Measurements from ENCODE around the gene PICALM.
"Not testable (repeated sequence)": the region's sequence is repeated elsewhere in the genome, so short reads cannot be mapped to it uniquely, and the experiment has no call there.

PICALM gene

GRCh38 chr11:85960678-85961077 lies 108.2 kb downstream of the PICALM start:
- no peak for DNase-seq (ENCODE audit: insufficient read length, low spot score)
- FAIRE-seq = no peak
- no peak for TF ChIP-seq POLR2A (IDR thresholded peaks at IDR 0.05; ENCODE audit: low read depth, low read length)

DNA sequence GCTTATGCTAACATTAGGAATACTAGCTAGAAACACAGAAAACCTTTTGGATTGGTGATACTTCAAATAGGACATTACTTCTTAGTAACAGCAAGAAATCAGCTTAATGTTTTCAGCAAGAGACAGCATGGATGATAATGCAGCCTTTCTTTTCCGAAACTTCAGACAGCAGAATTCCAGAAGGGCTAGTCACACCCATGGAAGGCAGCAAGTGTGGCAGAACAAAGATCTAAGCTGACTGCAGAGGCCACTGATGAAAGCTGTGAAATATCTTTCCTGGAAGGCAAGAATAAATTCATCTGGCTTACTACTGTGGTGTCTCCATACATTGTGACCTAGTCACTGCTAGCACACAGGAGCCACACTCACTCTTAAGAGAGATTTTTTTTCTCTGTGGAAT lies 113.4 kb downstream of the PICALM start:
- no peak for TF ChIP-seq POLR2A (IDR thresholded peaks at IDR 0.05; ENCODE audit: low read depth, low read length)
- FAIRE-seq (no peak), DNase-seq (ENCODE audit: insufficient read length, low spot score) (no peak)

GRCh38 chr11:85953491-85954143 lies 115.3 kb downstream of the PICALM start:
- no peak for FAIRE-seq
- TF ChIP-seq POLR2A (IDR thresholded peaks at IDR 0.05; ENCODE audit: low read depth, low read length) = no peak
- DNase-seq (ENCODE audit: insufficient read length, low spot score) = no peak

DNA sequence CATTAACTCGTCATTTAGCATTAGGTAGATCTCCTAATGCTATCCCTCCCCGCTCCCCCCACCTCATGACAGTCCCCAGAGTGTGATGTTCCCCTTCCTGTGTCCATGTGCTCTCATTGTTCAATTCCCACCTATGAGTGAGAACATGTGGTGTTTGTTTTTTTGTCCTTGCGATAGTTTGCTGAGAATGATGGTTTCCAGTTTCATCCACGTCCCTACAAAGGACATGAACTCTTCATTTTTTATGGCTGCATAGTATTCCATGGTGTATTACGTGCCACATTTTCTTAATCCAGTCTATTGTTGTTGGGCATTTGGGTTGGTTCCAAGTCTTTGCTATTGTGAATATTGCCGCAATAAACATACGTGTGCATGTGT lies 116.8 kb downstream of the PICALM start:
- FAIRE-seq; DNase-seq (ENCODE audit: insufficient read length, low spot score): not testable (repeated sequence)

DNA sequence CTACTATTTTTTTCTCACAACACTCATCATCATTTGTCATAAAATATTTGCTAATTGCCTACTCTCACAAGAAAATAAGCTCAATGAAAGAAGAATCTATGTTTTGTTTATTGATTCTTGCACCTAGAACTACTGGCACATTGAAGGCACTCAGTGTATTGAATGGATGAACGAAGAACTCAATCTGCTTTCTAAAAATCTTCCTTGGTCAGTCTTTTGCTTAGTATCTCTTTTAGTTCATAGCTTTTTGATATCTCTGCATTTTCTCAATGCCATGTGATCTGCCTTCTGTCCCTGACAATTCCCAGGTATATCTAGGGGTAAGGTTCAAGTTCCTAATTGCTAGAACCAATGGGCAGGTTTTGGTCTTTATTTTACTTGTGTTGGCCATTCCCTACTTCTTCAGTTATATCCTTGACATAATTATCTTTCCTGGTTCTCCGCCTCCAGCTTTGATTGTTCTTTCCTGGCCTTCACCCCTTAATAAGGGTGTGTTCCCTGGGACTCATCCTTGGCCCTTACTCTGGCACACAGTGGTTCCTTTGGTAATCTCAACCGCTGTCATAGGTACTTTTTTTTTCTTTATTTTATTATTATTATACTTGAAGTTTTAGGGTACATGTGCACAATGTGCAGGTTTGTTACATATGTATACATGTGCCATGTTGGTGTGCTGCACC lies 117.3 kb downstream of the PICALM start:
- FAIRE-seq (no peak), DNase-seq (ENCODE audit: insufficient read length, low spot score) (no peak)
- no peak for TF ChIP-seq POLR2A (IDR thresholded peaks at IDR 0.05; ENCODE audit: low read depth, low read length)

DNA sequence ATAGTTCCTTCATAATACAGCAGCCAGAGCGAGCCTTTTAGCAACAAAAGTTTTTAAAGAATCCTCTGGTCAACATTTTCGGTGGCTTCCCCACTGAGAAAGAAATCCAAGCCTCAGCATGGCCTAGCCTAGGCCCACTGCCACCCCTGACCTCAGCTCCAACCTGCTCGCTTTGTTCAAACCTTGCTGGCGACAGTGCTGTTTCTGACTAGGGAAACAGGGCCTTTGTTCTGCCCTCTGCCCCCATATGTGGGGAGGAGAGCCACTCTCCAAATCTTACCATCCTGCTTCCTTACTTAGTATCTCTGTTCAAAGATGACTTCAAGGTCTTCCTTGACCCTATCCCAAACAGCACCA lies 117.9 kb downstream of the PICALM start:
- FAIRE-seq (no peak), DNase-seq (ENCODE audit: insufficient read length, low spot score) (no peak)
- no peak for TF ChIP-seq POLR2A (IDR thresholded peaks at IDR 0.05; ENCODE audit: low read depth, low read length)

GRCh38 chr11:85950317-85951048 lies 118.4 kb downstream of the PICALM start:
- no peak for TF ChIP-seq POLR2A (IDR thresholded peaks at IDR 0.05; ENCODE audit: low read depth, low read length)
- no peak for DNase-seq (ENCODE audit: insufficient read length, low spot score)
- FAIRE-seq = no peak

- FAIRE-seq (no peak), DNase-seq (ENCODE audit: insufficient read length, low spot score) (no peak)
- no peak for TF ChIP-seq POLR2A (IDR thresholded peaks at IDR 0.05; ENCODE audit: low read depth, low read length)
Observed at GRCh38 chr11:85949798-85950197, 119.1 kb downstream of the PICALM start.

DNA sequence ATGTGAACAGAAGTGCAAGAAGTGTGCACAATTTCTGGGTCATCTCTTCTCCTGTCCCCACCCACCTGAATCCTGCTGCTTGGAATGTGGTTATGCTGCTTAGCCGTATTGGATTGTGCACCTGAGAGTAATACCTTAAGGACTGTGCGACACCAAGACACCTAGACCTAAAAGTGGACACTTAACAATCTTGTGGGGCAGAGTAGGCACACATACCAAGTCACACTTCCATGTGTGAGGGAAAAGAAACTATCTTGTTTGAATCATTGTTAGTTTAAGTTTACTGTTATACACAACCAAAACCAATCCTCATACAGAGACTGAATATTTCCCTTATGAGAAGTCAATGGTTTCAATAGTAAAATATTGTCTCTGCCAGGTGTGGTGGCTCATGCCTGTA lies 120.0 kb downstream of the PICALM start:
- DNase-seq (ENCODE audit: insufficient read length, low spot score) (no peak), FAIRE-seq (no peak)
- no peak for TF ChIP-seq POLR2A (IDR thresholded peaks at IDR 0.05; ENCODE audit: low read depth, low read length)

GRCh38 chr11:85947431-85948272 lies 121.2 kb downstream of the PICALM start:
- TF ChIP-seq POLR2A (IDR thresholded peaks at IDR 0.05; ENCODE audit: low read depth, low read length) = no peak
- DNase-seq (ENCODE audit: insufficient read length, low spot score) (peak; percentile 30), FAIRE-seq (no peak)

GRCh38 chr11:85946221-85946620 lies 122.7 kb downstream of the PICALM start:
- FAIRE-seq (no peak), DNase-seq (ENCODE audit: insufficient read length, low spot score) (no peak)
- TF ChIP-seq POLR2A (IDR thresholded peaks at IDR 0.05; ENCODE audit: low read depth, low read length) = no peak

GRCh38 chr11:85945788-85946187 lies 123.1 kb downstream of the PICALM start:
- no peak for FAIRE-seq
- DNase-seq (ENCODE audit: insufficient read length, low spot score) = no peak
- TF ChIP-seq POLR2A (IDR thresholded peaks at IDR 0.05; ENCODE audit: low read depth, low read length) = no peak

- FAIRE-seq = no peak
- no peak for DNase-seq (ENCODE audit: insufficient read length, low spot score)
- no peak for TF ChIP-seq POLR2A (IDR thresholded peaks at IDR 0.05; ENCODE audit: low read depth, low read length)
Observed at GRCh38 chr11:85945296-85945695, 123.6 kb downstream of the PICALM start.

- DNase-seq (ENCODE audit: insufficient read length, low spot score) = peak; percentile 76
- FAIRE-seq = peak; percentile 48
- no peak for TF ChIP-seq POLR2A (IDR thresholded peaks at IDR 0.05; ENCODE audit: low read depth, low read length)
Observed at GRCh38 chr11:85941380-85941973, 127.4 kb downstream of the PICALM start.
